ENCODE data around the gene CABP4.

- TF ChIP-seq CTCF (IDR thresholded peaks at IDR 0.05 in 2 of 3, conservative IDR thresholded peaks at IDR 0.05 in 1 of 3; ENCODE audit: control insufficient read depth in 2 of 3, extremely low read depth in 1 of 3, insufficient read depth in 1 of 3, low read depth in 3 of 3, low read length in 3 of 3), result no peak
- no peak for TF ChIP-seq CHD1 (IDR thresholded peaks at IDR 0.05; ENCODE audit: low read depth, low read length)
- TF ChIP-seq JUND (IDR thresholded peaks at IDR 0.05; ENCODE audit: low read depth, low read length), result no peak
- TF ChIP-seq POLR2A (IDR thresholded peaks at IDR 0.05; ENCODE audit: low read depth, low read length), result no peak
- no peak for TF ChIP-seq BCL3 (IDR thresholded peaks at IDR 0.05; ENCODE audit: borderline replicate concordance, insufficient read depth, low read depth, low read length, poor library complexity, severe bottlenecking)
- no peak for TF ChIP-seq TAF1 (IDR thresholded peaks at IDR 0.05; ENCODE audit: borderline replicate concordance, low read depth, low read length)
- TF ChIP-seq CREB1 (IDR thresholded peaks at IDR 0.05; ENCODE audit: low read depth), result no peak
- no peak for TF ChIP-seq CEBPZ (IDR thresholded peaks at IDR 0.05; ENCODE audit: low read depth, low read length)
- TF ChIP-seq CBX5 (IDR thresholded peaks at IDR 0.05; ENCODE audit: low read depth), result no peak
Measured at GRCh38 chr11:67423891-67424613, 31.1 kb upstream of the CABP4 start.

Data from GM12878 (cell line).